HG03108 (cell line): ENCODE data around the gene SLC22A13.
"Not testable (repeated sequence)": the region's sequence is repeated elsewhere in the genome, so short reads cannot be mapped to it uniquely, and the experiment has no call there.

Experiments
- ATAC-seq: cut with Tn5 transposase; IDR thresholded peaks from one replicate; pipeline ENCODE4 v1.9.1; 2021; ENCODE audit warnings: moderate library complexity; ENCODE audit not compliant: unreplicated experiment

The SLC22A13 gene

DNA sequence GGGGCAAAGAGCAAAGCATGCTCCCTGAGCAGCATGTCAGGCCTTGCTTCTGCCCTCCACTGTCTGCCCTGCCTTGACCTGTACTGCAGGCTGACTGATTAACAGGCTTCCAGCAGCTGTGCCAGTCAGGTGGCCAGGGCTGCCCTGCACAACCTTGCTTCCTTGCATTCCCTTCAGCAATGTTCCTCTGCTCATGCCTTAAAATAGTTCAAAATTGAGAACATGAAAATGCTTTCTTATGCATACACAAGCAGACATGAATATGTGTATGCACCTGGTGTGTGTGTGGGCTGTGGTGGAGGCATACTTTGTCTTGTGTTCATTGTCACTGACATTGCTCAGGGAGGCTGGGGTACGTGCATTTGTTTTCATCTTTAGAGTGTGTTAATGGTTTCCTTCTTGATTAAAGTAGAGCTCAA is 1.2 kb upstream of the SLC22A13 start:
- ATAC-seq: no peak

DNA sequence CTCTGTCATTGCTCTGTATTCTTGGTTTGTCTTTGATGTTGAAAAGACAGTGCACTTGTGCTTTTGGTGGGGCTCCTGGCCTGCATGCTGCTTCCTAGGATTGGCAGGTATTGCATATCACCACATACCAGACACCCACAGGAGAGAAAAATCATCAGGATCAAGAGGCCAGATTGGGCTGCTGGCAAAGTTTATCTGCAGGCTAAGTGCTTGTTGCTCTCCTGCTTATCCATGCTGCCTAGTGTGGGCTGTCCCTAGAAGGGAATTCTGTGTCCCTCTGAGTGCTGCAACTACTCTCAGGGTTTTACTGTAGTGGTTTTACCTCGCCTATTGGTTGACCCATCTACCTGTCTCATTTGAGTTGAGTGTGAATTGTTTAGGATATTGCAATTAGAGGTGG is 833 bp upstream of the SLC22A13 start:
- no peak for ATAC-seq

DNA sequence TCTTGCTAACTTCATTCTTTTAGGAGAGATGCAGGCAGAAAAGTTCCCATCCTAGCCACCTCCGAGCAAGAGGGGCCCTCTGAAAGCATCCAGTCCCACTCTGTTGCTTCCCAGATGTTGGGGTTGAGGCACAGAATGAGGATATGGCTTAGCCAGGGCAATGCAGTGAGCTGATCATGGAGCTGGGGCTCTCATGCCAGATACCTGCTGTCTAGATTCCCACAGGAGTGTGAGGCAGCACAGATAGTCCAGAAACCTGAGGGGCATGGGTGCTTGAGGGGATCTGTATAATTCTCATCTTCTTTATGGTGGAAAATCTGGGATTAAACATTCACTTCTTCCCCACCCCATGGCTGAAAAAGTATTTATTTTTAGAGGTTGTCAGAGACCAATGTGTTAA is 1.2 kb downstream of the SLC22A13 start:
- ATAC-seq: no peak

DNA sequence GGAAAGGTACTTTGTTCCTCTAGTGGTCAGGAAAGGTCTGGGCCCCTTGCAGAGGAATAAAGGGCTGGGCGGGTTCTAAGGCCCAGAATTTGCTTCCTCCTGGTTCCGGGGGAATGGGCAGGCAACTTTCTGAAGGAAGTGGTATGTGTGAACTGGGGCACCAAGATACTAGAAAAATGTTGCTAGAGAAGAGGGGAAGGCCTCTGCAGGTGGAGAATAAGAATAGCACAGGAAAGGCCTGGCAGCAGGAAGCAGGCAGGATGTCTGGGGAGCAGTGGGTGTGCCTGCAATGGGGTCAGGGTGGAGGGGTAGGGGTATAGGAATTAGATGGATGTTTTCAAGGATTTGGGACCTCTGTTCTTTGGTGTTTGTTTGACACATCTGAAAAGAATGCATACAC is 2.0 kb downstream of the SLC22A13 start:
- ATAC-seq: no peak

GRCh38 chr3:38268087-38268486 is 2.5 kb downstream of the SLC22A13 start:
- no peak for ATAC-seq

DNA sequence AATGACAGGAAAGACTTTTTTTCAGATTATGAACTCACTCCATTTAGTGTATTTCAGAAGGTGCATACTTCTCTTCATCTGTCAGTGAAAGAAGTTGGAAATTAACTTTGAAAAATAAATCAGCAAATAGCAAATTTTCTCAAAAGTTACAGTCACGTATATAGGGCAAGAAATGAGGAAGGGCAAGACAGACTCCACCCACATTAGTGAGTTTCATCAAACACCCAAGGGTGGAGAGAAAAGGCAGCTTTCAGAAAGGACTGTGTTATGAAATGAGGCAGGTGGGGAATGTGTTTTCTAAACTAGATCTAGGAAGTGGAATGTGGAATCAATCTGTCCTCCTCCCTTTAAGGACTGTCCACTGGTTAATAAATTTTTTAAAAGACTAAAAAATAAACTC is 2.9 kb downstream of the SLC22A13 start:
- no peak for ATAC-seq

- ATAC-seq: no peak
Measured at GRCh38 chr3:38270606-38271005, 5.0 kb downstream of the SLC22A13 start.

DNA sequence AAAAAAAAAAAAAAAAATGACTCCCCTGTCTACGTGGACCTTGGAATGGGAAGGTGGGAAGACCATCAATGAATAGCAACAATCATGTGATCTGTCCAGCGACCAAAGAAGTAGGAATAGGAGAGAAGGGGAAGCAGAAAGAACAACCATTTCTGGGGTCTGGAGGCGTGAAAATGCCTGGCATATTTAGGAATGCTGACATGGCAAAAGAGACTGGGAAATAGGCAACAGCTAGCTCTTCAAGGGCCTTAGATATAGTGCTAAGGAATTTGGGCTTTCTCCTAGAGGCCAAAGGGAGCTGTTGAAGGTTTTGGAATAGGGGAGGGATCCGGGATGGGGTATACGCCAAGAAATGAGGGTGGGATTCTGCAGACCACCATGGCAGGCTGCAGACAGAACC is 5.9 kb downstream of the SLC22A13 start:
- ATAC-seq: no peak

DNA sequence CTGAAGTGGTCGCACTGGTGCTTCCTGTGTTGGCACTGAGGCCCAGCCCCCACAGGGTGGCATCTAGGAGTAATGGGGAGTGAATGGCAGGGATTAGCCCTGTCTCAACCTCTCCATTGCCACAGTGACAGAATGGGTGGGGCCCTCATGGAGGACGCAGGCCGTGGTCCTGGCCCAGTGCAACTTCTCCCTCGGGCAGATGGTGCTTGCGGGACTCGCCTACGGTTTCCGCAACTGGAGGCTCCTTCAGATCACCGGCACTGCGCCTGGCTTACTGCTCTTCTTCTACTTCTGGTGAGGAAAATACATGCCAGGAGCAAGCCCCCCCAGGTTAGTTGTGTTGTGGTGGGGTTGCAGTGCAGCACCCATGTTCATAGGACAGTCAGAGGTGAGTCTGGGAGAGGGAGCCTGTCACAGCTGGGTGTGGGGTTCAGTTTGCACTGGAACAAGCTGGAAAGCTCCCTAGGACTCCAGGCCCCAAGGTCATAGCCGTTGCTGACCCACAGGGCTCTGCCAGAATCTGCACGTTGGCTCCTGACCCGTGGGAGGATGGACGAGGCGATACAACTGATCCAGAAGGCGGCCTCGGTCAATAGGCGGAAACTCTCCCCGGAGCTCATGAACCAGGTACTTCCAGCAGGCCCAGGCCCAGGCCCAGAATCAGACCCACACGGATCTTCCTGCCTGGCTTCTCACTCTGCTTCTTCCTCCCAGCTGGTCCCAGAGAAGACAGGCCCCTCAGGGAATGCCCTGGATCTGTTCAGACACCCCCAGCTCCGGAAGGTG is 9.4 kb downstream of the SLC22A13 start:
- no peak for ATAC-seq

GRCh38 chr3:38275658-38276057 is 10.0 kb downstream of the SLC22A13 start:
- ATAC-seq: no peak

- no peak for ATAC-seq
Measured at GRCh38 chr3:38276081-38276916, 10.7 kb downstream of the SLC22A13 start.

GRCh38 chr3:38276917-38277630 is 11.5 kb downstream of the SLC22A13 start:
- ATAC-seq: no peak

- ATAC-seq: no peak
Measured at GRCh38 chr3:38278841-38279240, 13.2 kb downstream of the SLC22A13 start.

- no peak for ATAC-seq
Measured at GRCh38 chr3:38281895-38282686, 16.5 kb downstream of the SLC22A13 start, which contains the start of gene SLC22A14. Gene SLC22A14, plus strand, starts transcription at chr3:38282294. Its CDS starts 23,733 bp downstream, at chr3:38306027.

- ATAC-seq: no peak
Measured at GRCh38 chr3:38283810-38284755, 18.5 kb downstream of the SLC22A13 start.

DNA sequence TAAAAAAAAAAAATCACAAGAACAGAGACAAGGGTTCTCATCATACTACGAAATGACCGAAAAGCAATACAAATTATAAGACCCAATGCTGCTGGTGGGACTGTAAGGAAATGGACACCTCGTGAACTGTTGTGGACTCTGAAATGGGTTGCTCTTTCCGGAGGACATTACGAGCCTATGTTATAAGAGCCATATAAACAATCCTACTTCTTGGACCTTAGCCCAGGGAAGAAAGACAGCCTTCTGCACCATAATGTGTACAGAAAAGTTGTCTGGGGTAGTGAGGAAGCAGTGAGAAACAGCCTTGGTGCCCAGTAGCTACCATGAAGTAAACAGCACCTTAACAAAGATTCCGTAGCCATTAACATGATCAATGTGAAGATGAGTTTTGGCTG is 19.1 kb downstream of the SLC22A13 start:
- no peak for ATAC-seq

- not testable (repeated sequence) for ATAC-seq
Measured at GRCh38 chr3:38289286-38290217, 23.9 kb downstream of the SLC22A13 start.

DNA sequence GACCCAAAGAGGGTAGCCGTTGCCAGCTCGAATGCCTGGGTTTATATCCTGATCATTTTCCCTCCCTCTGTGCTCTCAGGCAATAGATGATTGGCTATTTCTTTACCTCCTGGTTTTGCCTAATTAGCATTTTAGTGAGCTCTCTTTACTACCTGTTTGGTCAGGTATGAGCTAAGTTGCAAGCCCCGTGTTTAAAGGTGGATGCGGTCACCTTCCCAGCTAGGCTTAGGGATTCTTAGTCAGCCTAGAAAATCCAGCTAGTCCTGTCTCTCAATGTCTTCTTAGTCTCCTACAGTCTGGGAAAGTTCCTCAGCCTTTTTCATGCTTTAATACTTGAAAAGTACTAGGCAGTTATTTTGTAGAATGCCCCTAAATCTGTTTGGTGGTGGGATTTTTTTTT is 31.4 kb downstream of the SLC22A13 start:
- ATAC-seq: not testable (repeated sequence)
